GM18517 (cell line): ENCODE data around the gene HSD17B11.
A peak's percentile ranks its signal among the peaks of the same experiment; 100 is the strongest.
"Not testable (repeated sequence)": the region's sequence is repeated elsewhere in the genome, so short reads cannot be mapped to it uniquely, and the experiment has no call there.

Experiments
- ATAC-seq: cut with Tn5 transposase; IDR thresholded peaks from one replicate; pipeline ENCODE4 v1.9.1; 2021; ENCODE audit warnings: mild to moderate bottlenecking, moderate library complexity; ENCODE audit not compliant: unreplicated experiment

The HSD17B11 gene

GRCh38 chr4:87406462-87406861 is 15.5 kb upstream of the HSD17B11 start:
- ATAC-seq, result no peak

DNA sequence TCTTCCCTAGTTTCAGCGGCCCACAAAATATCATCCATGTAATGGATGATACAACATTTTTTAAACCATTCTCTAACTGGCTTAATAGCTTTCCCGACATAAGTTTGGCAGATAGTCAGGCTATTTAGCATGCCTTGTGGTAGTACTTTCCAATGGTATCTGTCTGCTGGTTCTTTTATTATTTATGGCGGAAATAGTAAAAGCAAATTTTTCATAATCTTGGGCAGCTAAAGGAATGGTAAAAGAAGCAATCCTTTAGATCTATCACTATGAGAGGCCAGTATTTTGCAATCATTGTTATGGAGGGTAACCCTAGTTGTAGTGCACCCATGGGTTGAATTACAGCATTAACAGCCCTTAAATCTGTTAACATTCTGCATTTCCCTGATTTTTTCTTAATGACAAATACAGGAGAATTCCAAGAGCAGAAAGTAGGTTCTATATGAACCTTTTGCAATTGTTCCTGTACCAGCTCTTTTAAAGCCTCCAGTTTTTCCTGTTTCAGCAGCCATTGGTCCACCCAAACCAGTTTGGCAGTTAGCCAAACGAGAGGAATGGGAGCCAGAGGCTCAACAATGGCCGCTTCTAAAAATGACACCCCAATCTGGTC is 14.3 kb upstream of the HSD17B11 start:
- ATAC-seq, result no peak

DNA sequence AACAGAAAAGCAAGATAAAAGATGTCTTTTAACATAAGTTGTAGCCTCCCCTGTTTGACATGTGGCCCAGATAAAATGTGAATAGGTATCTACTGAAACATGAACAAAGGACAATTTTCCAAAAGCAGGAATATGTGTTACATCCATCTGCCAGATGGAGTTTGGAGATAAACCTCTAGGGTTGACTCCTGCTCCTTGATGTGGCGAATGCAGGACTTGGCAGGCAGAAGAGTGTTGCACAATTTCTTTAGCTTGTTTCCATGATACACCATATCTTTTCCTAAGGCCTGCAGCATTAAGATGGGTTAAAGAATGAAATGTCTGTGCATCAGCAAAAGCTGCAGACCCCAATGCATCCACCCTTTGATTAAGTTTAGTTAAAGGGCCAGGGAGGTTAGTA is 12.7 kb upstream of the HSD17B11 start:
- ATAC-seq, result not testable (repeated sequence)

GRCh38 chr4:87399954-87400353 is 9.0 kb upstream of the HSD17B11 start:
- ATAC-seq, result no peak

DNA sequence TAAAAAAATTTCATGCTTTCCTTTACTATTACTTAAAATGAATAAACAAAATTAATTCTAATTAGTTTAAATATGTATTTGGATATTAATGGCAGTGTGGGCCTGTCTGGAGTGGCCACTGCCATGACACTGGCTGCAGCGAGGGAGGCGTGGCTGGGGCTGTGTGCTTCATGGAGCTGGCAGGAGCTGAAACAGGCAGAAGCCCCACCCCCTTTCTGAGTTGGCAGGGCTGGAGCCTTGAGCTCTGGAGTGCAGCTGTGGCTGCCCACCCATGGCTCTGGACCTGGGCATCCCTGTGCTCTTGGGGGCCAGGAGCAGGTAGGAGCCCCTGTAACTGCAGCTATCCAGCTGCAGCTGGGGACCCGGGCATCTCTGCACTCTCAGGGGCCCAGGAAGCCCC is 8.2 kb upstream of the HSD17B11 start:
- no peak for ATAC-seq

GRCh38 chr4:87395851-87396250 is 4.9 kb upstream of the HSD17B11 start:
- not testable (repeated sequence) for ATAC-seq

- not testable (repeated sequence) for ATAC-seq
Observed at GRCh38 chr4:87395073-87395472, 4.1 kb upstream of the HSD17B11 start.

GRCh38 chr4:87392183-87392582 is 1.2 kb upstream of the HSD17B11 start:
- ATAC-seq, result no peak

GRCh38 chr4:87391576-87392054 is 627 bp upstream of the HSD17B11 start:
- ATAC-seq, result no peak

DNA sequence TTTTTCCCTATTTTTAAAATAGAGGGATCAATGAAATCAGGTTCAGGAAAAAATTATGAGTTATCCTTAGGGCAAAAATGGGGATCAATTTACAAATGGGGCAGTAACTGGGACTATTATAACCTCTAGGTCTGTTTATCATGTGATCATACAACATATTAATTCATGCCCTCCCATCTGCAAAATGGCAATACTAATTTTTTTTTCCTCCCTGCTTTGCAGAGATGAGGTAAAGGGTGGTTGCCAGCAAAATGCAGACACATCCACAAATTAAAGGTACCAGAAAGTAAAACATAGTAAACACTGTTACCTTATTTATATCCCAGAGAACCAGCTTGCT is 467 bp downstream of the HSD17B11 start:
- peak; percentile 1 for ATAC-seq

DNA sequence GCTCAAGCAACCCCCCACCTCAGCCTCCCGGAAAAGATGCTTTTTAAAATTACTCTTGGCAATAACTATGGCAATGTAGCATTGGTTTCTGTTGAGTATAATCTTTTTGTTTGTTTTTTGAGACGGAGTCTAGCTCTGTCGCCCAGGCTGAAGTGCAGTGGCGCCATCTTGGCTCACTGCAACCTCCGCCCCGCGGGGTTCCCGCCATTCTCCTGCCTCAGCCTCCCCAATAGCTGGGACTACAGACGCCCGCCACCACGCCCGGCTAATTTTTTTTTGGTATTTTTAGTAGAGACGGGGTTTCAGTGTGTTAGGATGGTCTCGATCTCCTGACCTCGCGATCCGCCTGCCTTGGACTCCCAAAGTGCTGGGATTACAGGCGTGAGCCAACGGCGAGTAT is 933 bp downstream of the HSD17B11 start:
- not testable (repeated sequence) for ATAC-seq

DNA sequence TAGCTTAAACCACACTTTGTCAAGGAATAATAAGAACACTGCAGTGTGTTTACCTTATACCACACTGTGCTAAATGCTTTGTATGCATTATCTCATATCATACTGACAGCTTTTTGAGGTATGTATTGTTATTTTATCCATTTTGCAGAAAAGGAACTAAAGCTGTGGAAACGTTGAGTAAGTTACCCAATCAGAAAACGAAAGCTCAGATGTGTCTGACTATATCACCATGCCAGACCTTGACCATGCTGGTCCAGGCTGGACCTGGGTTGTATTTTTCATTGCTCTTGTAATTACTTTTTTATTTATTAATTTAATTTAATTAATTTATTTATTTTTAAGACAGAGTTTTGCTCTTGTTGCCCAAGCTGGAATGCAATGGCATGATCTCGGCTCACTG is 2.1 kb downstream of the HSD17B11 start:
- ATAC-seq, result no peak

DNA sequence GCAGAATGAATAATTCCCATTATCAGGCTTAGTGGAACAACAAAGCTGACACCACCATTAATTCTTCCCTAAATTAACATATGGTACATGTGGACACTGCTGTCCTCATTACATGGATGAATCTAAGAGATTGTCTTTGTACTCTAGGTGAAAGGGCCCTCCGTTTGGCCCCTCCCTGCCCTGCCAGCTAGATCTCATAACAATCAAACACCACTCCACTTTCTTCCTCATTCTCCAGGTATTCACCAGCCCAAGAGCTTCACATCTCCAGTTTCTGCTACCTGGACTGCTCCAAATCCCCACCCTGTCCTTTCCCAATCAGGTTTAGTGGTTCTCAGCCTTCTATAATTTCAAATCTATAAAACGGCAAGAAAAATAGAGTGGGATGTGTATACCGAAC is 3.8 kb downstream of the HSD17B11 start:
- no peak for ATAC-seq

- not testable (repeated sequence) for ATAC-seq
Observed at GRCh38 chr4:87384466-87385132, 6.4 kb downstream of the HSD17B11 start.

- no peak for ATAC-seq
Observed at GRCh38 chr4:87382931-87383330, 8.1 kb downstream of the HSD17B11 start.

DNA sequence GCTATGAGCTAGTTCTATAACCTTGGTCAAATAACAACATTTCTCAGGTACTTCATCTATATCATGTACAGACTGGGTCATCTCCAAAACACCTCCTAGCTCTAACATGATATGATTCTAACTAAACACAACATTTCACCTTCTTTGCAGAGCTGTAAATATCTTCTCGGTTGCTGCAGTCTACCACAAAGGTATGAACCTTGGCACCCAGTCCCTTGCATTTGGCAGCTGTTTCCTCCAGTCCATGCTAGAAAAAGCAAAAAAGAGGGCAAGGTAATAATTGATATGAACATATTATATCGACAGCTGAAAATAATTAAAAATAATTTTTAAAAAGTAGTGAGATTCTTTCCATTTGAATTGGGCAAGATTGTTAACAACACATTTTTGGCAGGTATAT is 8.9 kb downstream of the HSD17B11 start:
- ATAC-seq, result no peak

DNA sequence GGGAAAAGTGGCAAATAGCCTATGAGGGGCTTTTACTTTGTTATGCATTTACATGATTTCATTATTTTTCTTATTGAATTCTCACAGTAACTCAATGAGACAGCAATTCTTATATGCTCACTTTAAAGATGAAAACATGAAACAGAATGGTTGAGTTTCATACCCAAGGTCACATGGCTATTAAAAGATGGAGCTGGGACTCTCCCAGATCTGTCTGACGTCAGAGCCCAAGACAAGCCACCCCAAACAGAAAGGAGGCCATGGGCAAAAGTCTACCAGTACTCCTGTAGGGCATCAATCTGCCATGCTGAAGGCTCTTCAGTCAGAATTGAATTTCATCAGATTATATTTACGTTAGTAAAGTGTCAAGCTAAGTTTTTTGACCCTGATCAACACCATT is 13.2 kb downstream of the HSD17B11 start:
- ATAC-seq, result no peak

GRCh38 chr4:87375719-87376291 is 15.2 kb downstream of the HSD17B11 start:
- no peak for ATAC-seq

DNA sequence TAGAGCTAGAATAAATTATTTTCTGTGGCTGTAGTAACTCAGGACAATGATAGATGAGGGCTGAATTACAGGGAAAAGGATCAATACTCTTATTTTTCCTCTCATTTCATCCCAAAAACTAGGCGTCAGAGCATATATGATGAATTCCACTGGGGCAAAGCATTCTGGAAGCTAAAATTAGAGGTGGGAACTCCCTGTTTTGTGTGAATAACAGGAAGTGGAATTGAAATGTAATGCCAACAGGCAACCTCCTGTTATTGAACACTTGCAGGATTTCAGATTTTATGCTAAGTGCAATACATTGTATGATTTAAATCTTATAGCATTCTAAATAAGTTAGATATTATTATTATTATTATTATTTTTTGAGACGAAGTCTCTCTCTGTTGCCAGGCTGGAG is 20.9 kb downstream of the HSD17B11 start:
- ATAC-seq, result no peak

DNA sequence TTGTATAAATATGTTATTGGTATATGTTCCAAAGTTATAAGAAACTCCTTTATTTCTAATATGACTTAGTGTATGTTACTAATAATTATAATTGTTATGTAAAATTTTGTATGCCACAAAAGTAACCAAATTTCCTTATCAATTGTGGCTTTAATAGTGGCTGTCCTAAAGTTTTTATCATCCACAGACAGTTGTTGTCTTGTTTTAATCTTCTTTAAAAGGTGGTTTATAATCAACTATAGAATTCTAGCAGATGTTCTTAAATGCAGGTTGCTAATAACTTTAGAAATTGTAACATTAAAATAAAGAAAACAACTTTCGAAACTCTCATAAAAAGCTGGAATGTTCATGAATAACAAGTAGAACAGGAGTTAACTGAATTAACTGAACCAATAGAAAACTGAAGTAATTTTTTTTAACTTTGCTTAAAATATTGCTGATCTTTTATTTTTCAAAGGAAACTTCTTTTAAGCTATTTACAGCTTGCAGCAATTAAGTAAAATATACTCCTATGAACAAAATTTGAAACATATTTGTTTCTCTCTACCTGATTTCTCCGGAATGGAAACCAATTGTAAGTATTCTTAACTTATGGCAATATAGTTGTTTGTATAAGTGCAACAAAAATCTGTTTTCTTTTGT is 24.3 kb downstream of the HSD17B11 start:
- ATAC-seq, result no peak

GRCh38 chr4:87365348-87365747 is 25.6 kb downstream of the HSD17B11 start:
- ATAC-seq, result no peak

- ATAC-seq, result no peak
Observed at GRCh38 chr4:87363552-87363951, 27.4 kb downstream of the HSD17B11 start.
